C4-2B (cell line): ENCODE results near the gene CRTC1.

Experiments
- ZFX ChIP-seq: fragments of 450-650 bp; IDR thresholded peaks from 2 replicates; pipeline ENCODE4 v1.6.1; 2017
- TF ChIP-seq, protein P1 (sequence below): fragments of 450-650 bp; conservative IDR thresholded peaks from 2 replicates; pipeline ENCODE4 v1.5.1; 2017; ENCODE audit warnings: mild to moderate bottlenecking

DNA sequence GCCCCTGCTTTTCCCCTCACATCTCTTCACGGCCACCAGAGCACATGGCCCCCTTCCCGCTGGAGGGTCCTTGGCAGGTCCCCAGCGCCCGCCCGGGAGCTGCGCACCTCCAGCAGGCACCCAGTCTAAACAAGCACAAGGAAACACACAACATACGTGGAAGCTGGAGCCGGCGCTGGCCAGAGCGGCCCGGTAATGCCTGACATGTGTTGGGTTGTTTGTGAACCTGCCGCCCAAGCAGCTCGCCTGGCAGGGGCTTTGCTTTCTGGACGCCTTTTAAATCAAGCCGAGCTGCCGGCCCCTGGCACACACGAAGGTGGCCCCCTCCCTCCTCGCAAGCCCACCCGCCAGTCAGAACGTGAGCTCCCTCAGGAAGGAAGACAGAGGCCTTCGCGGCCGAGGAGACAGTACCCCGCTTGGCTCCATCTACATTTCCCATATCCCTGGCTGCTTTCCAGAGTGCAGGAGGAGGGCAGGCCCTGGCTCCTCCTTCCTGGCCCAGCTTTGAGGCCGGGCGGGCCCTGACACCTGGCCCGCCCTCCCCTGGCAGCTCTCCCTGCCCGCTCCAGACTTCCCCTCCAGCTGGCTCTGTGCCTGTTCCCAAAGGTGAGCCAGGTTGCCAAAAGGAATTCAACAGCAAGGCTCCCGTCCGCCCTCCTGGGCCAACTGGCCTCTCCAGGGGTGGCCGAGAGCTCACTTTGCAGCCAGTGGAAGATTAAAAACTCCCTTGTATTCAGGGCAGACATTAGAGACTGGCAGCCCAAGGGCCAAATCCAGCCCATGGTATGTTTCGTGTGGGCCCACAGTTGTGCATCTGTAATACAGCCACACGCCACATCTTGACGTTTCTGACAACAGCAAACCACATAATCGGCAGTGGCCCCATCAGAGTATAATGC is 78.9 kb downstream of the CRTC1 start:
- TF ChIP-seq, protein P1, sequence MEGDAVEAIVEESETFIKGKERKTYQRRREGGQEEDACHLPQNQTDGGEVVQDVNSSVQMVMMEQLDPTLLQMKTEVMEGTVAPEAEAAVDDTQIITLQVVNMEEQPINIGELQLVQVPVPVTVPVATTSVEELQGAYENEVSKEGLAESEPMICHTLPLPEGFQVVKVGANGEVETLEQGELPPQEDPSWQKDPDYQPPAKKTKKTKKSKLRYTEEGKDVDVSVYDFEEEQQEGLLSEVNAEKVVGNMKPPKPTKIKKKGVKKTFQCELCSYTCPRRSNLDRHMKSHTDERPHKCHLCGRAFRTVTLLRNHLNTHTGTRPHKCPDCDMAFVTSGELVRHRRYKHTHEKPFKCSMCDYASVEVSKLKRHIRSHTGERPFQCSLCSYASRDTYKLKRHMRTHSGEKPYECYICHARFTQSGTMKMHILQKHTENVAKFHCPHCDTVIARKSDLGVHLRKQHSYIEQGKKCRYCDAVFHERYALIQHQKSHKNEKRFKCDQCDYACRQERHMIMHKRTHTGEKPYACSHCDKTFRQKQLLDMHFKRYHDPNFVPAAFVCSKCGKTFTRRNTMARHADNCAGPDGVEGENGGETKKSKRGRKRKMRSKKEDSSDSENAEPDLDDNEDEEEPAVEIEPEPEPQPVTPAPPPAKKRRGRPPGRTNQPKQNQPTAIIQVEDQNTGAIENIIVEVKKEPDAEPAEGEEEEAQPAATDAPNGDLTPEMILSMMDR, result no peak
- TF ChIP-seq ZFX, result 0 out of 2 replicates have a peak, but pooled peaks have one; percentile 49
